ENCODE measurements around the gene FANCB. TPM values are rescaled to one million over a fixed set of nuclear protein-coding genes. Genes with fewer than 3 reads are reported as not detected.

Gene FANCB
- total and polyA plus RNA-seq, 2 of the 8 experiments (the other 6 are each of a cell fraction or from before 2014, with no cell fraction given), result 1.9 to 13.8 TPM

DNA sequence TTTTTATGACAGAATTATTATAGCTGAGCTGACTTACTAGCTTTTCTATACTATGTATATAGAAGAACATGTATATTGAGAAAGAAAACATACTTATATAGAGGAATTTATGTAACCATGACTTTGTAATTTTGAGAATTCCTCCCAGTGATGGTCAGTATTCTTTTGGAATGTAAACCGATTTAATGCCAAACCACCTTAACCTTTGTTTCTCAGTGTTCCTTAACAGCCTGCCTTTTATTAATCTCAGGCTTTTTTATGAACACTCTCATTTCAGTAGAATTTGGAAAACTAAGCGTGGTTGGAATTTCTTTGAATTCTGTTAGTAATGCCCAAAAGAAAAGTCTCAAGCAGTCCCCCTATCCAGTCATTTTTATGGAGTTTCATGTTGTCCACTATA lies 47.3 kb upstream of the FANCB start:
- Histone ChIP-seq H3K56ac (replicated peaks; ENCODE audit: insufficient read length, low read depth, low read length) (no peak overlapping the region), H4K20me1 (replicated peaks in 1 of 2; ENCODE audit: control insufficient read depth in 1 of 2, insufficient read depth in 2 of 2, low read length in 2 of 2) (no peaks in the 10 kb centered on the region), H4K8ac (ENCODE audit: extremely low read depth, insufficient read depth, low read length) (no peak overlapping the region), H3K9ac (replicated peaks in 1 of 4; ENCODE audit: extremely low read depth in 1 of 4, low read depth in 3 of 4, low read length in 3 of 4) (no peak overlapping the region), H3K23me2 (ENCODE audit: low read depth, low read length) (no peaks in the 10 kb centered on the region), H3K4me3 (ENCODE audit: extremely low read depth in 1 of 4, insufficient read depth in 2 of 4, low read depth in 3 of 4, low read length in 4 of 4) (no peak overlapping the region), H3K36me3 (ENCODE audit: control insufficient read depth in 2 of 4, insufficient read depth in 4 of 4, low read length in 3 of 4) (peaks cover 0 to 15% (median 0%) of the 10 kb centered on the region in 4 experiments; a peak in 4 of 8 replicates), H3K27ac (ENCODE audit: low read depth, low read length) (no peak overlapping the region), H2BK15ac (ENCODE audit: low read length) (no peak overlapping the region), H2BK20ac (ENCODE audit: low read length) (no peak overlapping the region), H2AK5ac (ENCODE audit: low read depth, low read length) (no peak overlapping the region), H3K14ac (ENCODE audit: insufficient read length) (no peak overlapping the region), H3K79me2 (ENCODE audit: control insufficient read depth in 1 of 2, insufficient read depth in 2 of 2, low read length in 2 of 2) (no peaks in the 10 kb centered on the region), H4K91ac (replicated peaks; ENCODE audit: insufficient read length, low read length) (no peak overlapping the region), H3K4me2 (ENCODE audit: insufficient read depth in 1 of 2, low read depth in 2 of 2, low read length in 2 of 2) (no peak overlapping the region), H2BK120ac (replicated peaks; ENCODE audit: low read depth, low read length) (no peak overlapping the region), H2AFZ (ENCODE audit: low read length) (no peak overlapping the region), H3K18ac (ENCODE audit: extremely low read depth, low read length) (no peak overlapping the region), H3K27me3 (replicated peaks in 1 of 4; ENCODE audit: control insufficient read depth in 3 of 4, extremely low read depth in 1 of 4, insufficient read depth in 3 of 4, low read length in 3 of 4) (no peaks in the 10 kb centered on the region), H2BK12ac (ENCODE audit: low read depth, low read length) (no peak overlapping the region), H3K9me3 (ENCODE audit: insufficient read depth in 2 of 2, low read depth in 1 of 2, low read length in 1 of 2) (no peaks in the 10 kb centered on the region), H3K4me1 (replicated peaks in 1 of 4; ENCODE audit: control insufficient read depth in 3 of 4, insufficient read depth in 4 of 4, low read length in 3 of 4) (no peaks in the 10 kb centered on the region), H3K79me1 (ENCODE audit: low read depth, low read length) (no peaks in the 10 kb centered on the region), H3K4ac (replicated peaks; ENCODE audit: insufficient read length, low read depth, low read length) (no peak overlapping the region), H4K5ac (ENCODE audit: insufficient read length, low read depth, low read length) (no peak overlapping the region), H2BK5ac (ENCODE audit: low read depth, low read length) (no peak overlapping the region), H3K23ac (ENCODE audit: insufficient read length) (no peak overlapping the region)
- DNase-seq (ENCODE audit: low read depth in 1 of 2, low spot score in 2 of 2) (no peak), FAIRE-seq (no peak)
- TF ChIP-seq NRF1 (IDR thresholded peaks at IDR 0.05; ENCODE audit: low read depth, low read length) (no peak), TAF7 (optimal IDR thresholded peaks at IDR 0.05; ENCODE audit: borderline replicate concordance, low read depth, low read length) (no peak), FOSL1 (IDR thresholded peaks at IDR 0.05; ENCODE audit: insufficient read depth, low read depth, low read length) (no peak), BACH1 (IDR thresholded peaks at IDR 0.05; ENCODE audit: low read length) (no peak), EGR1 (IDR thresholded peaks at IDR 0.05; ENCODE audit: borderline replicate concordance, low read depth, low read length) (no peak)
- 100% methylated on average over 1 of the region's 2 CpGs; no CpG with 5 or more reads in 1 of the 2 experiments for WGBS, 2 experiments (ENCODE audit: extremely low coverage in 1 of 2, insufficient coverage in 1 of 2, insufficient read length in 1 of 2, insufficient replicate concordance in 2 of 2, low coverage in 1 of 2, low lambda C conversion rate in 2 of 2, missing lambda C conversion rate in 1 of 2)
- CTCF ChIA-PET (ENCODE audit: partially characterized antibody), result no interaction called here
- POLR2A ChIA-PET (ENCODE audit: partially characterized antibody), result no interaction called here

Measured in H1 (cell line).